ENCODE results near the gene DCAF8L1. TPM values are rescaled to one million over a fixed set of nuclear protein-coding genes. Genes with fewer than 3 reads are reported as not detected.

The DCAF8L1 gene
- total and polyA plus RNA-seq, 2 of the 8 experiments (the other 6 are each of a cell fraction or from before 2014, with no cell fraction given), result not detected

DNA sequence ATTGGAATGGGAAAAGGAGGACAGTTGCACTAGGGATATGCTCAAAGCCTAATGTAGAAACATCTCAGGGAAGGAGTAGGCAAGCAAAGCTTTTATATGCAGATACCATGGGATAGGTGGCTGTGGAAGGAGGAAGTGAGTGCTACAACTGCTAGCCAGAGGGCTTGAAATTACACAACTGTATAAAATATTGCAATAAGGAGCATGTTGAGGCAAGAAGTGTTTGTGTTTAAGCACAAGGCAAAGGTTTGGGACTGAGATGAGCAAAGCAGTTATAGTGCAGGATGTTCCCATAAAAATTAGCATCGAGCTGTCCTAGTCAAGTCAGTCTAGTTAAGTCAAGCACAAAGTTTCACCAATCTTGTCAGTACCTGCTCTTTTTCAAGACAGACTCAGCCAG, 35.6 kb upstream of the DCAF8L1 start:
- Histone ChIP-seq H4K20me1 (replicated peaks in 1 of 2; ENCODE audit: control insufficient read depth in 1 of 2, insufficient read depth in 2 of 2, low read length in 2 of 2) (no peaks in the 10 kb centered on the region), H2BK15ac (ENCODE audit: low read length) (no peak overlapping the region), H3K9me3 (ENCODE audit: insufficient read depth in 2 of 2, low read depth in 1 of 2, low read length in 1 of 2) (no peaks in the 10 kb centered on the region), H3K14ac (ENCODE audit: insufficient read length) (no peak overlapping the region), H3K23ac (ENCODE audit: insufficient read length) (no peak overlapping the region), H2BK20ac (ENCODE audit: low read length) (no peak overlapping the region), H2AFZ (ENCODE audit: low read length) (no peak overlapping the region), H3K79me1 (ENCODE audit: low read depth, low read length) (no peaks in the 10 kb centered on the region), H3K79me2 (ENCODE audit: control insufficient read depth in 1 of 2, insufficient read depth in 2 of 2, low read length in 2 of 2) (no peaks in the 10 kb centered on the region), H3K4me2 (ENCODE audit: insufficient read depth in 1 of 2, low read depth in 2 of 2, low read length in 2 of 2) (no peak overlapping the region), H3K18ac (ENCODE audit: extremely low read depth, low read length) (no peak overlapping the region), H3K9ac (replicated peaks in 1 of 4; ENCODE audit: extremely low read depth in 1 of 4, low read depth in 3 of 4, low read length in 3 of 4) (no peak overlapping the region), H2BK120ac (replicated peaks; ENCODE audit: low read depth, low read length) (no peak overlapping the region), H2AK5ac (ENCODE audit: low read depth, low read length) (no peak overlapping the region), H4K8ac (ENCODE audit: extremely low read depth, insufficient read depth, low read length) (no peak overlapping the region), H4K5ac (ENCODE audit: insufficient read length, low read depth, low read length) (no peak overlapping the region), H3K23me2 (ENCODE audit: low read depth, low read length) (no peaks in the 10 kb centered on the region), H3K56ac (replicated peaks; ENCODE audit: insufficient read length, low read depth, low read length) (no peak overlapping the region), H3K4me3 (ENCODE audit: extremely low read depth in 1 of 4, insufficient read depth in 2 of 4, low read depth in 3 of 4, low read length in 4 of 4) (no peak overlapping the region), H3K27me3 (replicated peaks in 1 of 4; ENCODE audit: control insufficient read depth in 3 of 4, extremely low read depth in 1 of 4, insufficient read depth in 3 of 4, low read length in 3 of 4) (no peaks in the 10 kb centered on the region), H3K36me3 (ENCODE audit: control insufficient read depth in 2 of 4, insufficient read depth in 4 of 4, low read length in 3 of 4) (no peaks in the 10 kb centered on the region), H3K4me1 (replicated peaks in 1 of 4; ENCODE audit: control insufficient read depth in 3 of 4, insufficient read depth in 4 of 4, low read length in 3 of 4) (no peaks in the 10 kb centered on the region), H3K27ac (ENCODE audit: low read depth, low read length) (no peak overlapping the region), H2BK12ac (ENCODE audit: low read depth, low read length) (no peak overlapping the region), H3K4ac (replicated peaks; ENCODE audit: insufficient read length, low read depth, low read length) (no peak overlapping the region), H4K91ac (replicated peaks; ENCODE audit: insufficient read length, low read length) (no peak overlapping the region), H2BK5ac (ENCODE audit: low read depth, low read length) (no peak overlapping the region)
- DNase-seq (ENCODE audit: low read depth in 1 of 2, low spot score in 2 of 2) (no peak), FAIRE-seq (no peak)
- POLR2A ChIA-PET (ENCODE audit: partially characterized antibody), result no interaction called here
- WGBS, 2 experiments (ENCODE audit: extremely low coverage in 1 of 2, insufficient coverage in 1 of 2, insufficient read length in 1 of 2, insufficient replicate concordance in 2 of 2, low coverage in 1 of 2, low lambda C conversion rate in 2 of 2, missing lambda C conversion rate in 1 of 2), result 86% methylated on average over 1 of the region's 1 CpG; no CpG with 5 or more reads in 1 of the 2 experiments
- CTCF ChIA-PET (ENCODE audit: partially characterized antibody), result no interaction called here
- TF ChIP-seq CREB1 (IDR thresholded peaks at IDR 0.05) (no peak), BCL11A (IDR thresholded peaks at IDR 0.05; ENCODE audit: low read depth in 2 of 2, low read length in 2 of 2) (no peak), CBX5 (IDR thresholded peaks at IDR 0.05; ENCODE audit: low read depth, low read length) (no peak), EP300 (IDR thresholded peaks at IDR 0.05; ENCODE audit: borderline replicate concordance in 1 of 2, low read depth in 2 of 2, low read length in 2 of 2) (no peak), SP1 (IDR thresholded peaks at IDR 0.05; ENCODE audit: low read depth, low read length) (no peak), SP4 (IDR thresholded peaks at IDR 0.05; ENCODE audit: low read length) (no peak), POLR2A (IDR thresholded peaks at IDR 0.05; ENCODE audit: control extremely low read depth in 1 of 2, low read depth in 2 of 2, low read length in 2 of 2) (no peak), BACH1 (IDR thresholded peaks at IDR 0.05; ENCODE audit: low read length) (no peak), EZH2 (IDR thresholded peaks at IDR 0.05; ENCODE audit: low read depth, low read length, severe bottlenecking) (no peak), TCF12 (IDR thresholded peaks at IDR 0.05; ENCODE audit: low read depth, low read length) (no peak), HDAC2 (IDR thresholded peaks at IDR 0.05; ENCODE audit: borderline replicate concordance in 1 of 2, low read depth in 2 of 2, low read length in 2 of 2) (no peak)
- TF ChIP-seq, protein P1, sequence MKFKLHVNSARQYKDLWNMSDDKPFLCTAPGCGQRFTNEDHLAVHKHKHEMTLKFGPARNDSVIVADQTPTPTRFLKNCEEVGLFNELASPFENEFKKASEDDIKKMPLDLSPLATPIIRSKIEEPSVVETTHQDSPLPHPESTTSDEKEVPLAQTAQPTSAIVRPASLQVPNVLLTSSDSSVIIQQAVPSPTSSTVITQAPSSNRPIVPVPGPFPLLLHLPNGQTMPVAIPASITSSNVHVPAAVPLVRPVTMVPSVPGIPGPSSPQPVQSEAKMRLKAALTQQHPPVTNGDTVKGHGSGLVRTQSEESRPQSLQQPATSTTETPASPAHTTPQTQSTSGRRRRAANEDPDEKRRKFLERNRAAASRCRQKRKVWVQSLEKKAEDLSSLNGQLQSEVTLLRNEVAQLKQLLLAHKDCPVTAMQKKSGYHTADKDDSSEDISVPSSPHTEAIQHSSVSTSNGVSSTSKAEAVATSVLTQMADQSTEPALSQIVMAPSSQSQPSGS (IDR thresholded peaks at IDR 0.05; ENCODE audit: low read length), result no peak

Data from H1 (cell line).